ENCODE data around the gene KRT10.

DNA sequence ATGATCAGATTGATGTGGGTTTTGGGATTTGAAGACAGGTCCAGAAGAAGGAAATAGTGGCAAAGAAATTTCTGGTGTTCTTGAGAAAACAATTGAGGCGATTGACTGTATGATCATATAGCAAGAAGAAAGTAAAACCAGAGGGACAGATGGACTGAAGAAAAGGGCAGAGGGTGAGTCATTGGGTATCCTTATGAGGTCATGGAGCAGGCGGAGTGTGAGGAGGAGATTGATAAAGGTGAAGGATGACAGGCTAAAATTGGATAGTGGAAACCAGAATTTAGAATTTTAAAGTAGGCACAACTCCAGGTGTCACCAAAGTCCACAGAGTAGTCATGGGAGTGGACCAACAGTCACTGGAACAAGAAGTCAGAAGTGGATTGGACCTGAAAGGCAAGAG lies 21.3 kb downstream of the KRT10 start:
- TF ChIP-seq, protein P1, sequence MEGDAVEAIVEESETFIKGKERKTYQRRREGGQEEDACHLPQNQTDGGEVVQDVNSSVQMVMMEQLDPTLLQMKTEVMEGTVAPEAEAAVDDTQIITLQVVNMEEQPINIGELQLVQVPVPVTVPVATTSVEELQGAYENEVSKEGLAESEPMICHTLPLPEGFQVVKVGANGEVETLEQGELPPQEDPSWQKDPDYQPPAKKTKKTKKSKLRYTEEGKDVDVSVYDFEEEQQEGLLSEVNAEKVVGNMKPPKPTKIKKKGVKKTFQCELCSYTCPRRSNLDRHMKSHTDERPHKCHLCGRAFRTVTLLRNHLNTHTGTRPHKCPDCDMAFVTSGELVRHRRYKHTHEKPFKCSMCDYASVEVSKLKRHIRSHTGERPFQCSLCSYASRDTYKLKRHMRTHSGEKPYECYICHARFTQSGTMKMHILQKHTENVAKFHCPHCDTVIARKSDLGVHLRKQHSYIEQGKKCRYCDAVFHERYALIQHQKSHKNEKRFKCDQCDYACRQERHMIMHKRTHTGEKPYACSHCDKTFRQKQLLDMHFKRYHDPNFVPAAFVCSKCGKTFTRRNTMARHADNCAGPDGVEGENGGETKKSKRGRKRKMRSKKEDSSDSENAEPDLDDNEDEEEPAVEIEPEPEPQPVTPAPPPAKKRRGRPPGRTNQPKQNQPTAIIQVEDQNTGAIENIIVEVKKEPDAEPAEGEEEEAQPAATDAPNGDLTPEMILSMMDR (tag by site-specific recombination; IDR thresholded peaks at IDR 0.05), result no peak
- TF ChIP-seq, protein P2, sequence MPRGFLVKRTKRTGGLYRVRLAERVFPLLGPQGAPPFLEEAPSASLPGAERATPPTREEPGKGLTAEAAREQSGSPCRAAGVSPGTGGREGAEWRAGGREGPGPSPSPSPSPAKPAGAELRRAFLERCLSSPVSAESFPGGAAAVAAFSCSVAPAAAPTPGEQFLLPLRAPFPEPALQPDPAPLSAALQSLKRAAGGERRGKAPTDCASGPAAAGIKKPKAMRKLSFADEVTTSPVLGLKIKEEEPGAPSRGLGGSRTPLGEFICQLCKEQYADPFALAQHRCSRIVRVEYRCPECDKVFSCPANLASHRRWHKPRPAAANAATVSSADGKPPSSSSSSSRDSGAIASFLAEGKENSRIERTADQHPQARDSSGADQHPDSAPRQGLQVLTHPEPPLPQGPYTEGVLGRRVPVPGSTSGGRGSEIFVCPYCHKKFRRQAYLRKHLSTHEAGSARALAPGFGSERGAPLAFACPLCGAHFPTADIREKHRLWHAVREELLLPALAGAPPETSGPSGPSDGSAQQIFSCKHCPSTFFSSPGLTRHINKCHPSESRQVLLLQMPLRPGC (tag by site-specific recombination; IDR thresholded peaks at IDR 0.05), result no peak

All from HEK293 (cell line).